ENCODE measurements around the gene GON4L.
"Not testable (repeated sequence)": the region's sequence is repeated elsewhere in the genome, so short reads cannot be mapped to it uniquely, and the experiment has no call there.

The GON4L gene

DNA sequence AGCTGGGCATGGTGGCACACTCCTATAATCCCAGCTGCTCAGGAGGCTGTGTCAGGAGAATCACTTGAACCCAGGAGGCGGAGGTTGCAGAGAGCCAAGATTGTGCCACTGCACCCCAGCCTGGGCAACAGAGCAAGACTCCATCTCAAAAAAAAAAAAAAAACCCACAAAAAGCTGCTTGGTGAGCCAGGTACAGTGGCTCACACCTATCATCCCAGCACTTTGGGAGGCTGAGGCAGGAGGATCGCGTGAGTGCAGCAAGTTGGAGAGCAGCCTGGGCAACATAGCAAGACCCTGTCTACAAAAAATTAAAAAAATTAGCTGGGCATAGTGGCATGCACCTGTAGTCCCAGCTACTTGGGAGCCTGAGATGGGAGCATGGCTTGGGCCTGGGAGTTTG is 142.0 kb downstream of the GON4L start:
- H3K27ac ChIP-seq (ENCODE audit: insufficient read depth in 1 of 2, low read depth in 1 of 2, low read length in 2 of 2, poor library complexity in 1 of 2, severe bottlenecking in 2 of 2); POLR2A ChIA-PET; H3K27me3 ChIP-seq (replicated peaks in 2 of 5; ENCODE audit: control insufficient read depth in 4 of 5, insufficient read depth in 5 of 5, low read length in 4 of 5); H3K9me3 ChIP-seq (ENCODE audit: control extremely low read depth in 1 of 5, control insufficient read depth in 4 of 5, insufficient read depth in 2 of 5, low read depth in 1 of 5, low read length in 4 of 5); H3K4me1 ChIP-seq (ENCODE audit: control extremely low read depth in 1 of 4, control insufficient read depth in 4 of 4, insufficient read depth in 4 of 4, low read length in 3 of 4); H3K4me3 ChIP-seq (ENCODE audit: control insufficient read depth in 1 of 7, extremely low read depth in 1 of 7, insufficient read depth in 4 of 7, low read depth in 2 of 7, low read length in 6 of 7); DNase-seq: not testable (repeated sequence)
- 100% methylated on average over 3 of the region's 3 CpGs for WGBS (ENCODE audit: insufficient coverage)
- CTCF ChIA-PET = interaction anchor here (1.5 to 1.6 kb wide), 3 partner anchors 10 to 11 kb away, joined by 4 to 6 read pairs (median 4); no protein-coding TSS in a partner anchor
- peaks cover 0 to 31% (median 13%) of the 10 kb centered on the region in 4 experiments for H3K36me3 ChIP-seq (ENCODE audit: control insufficient read depth in 4 of 4, insufficient read depth in 4 of 4, low read length in 3 of 4)

DNA sequence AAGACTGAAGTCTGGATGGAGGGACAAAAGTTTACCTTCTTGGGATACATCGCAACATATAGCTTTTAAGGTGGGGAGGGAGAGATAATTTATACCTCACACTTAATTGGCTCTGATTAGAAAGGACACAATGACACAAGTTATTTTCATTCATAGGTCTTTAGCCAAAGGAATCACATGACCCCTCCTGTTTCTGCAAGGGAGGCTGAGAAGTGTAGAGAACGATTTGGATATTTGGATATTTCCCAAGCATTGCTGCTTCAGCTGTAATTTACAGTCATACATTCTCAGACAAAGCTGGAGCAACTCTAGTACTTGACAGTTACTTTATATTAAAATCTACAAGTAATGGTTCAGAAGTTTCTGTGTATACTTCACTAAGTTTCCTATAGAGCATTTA is 143.9 kb downstream of the GON4L start:
- POLR2A ChIA-PET = interaction anchor here (0.6 kb wide), 1 partner anchor 104 kb away, joined by 4 read pairs; no protein-coding TSS in a partner anchor
- H3K9me3 ChIP-seq (ENCODE audit: control extremely low read depth in 1 of 5, control insufficient read depth in 4 of 5, insufficient read depth in 2 of 5, low read depth in 1 of 5, low read length in 4 of 5) = peaks cover 0 to 4% (median 4%) of the 10 kb centered on the region in 5 experiments
- no peak overlapping the region for H3K4me3 ChIP-seq (ENCODE audit: control insufficient read depth in 1 of 7, extremely low read depth in 1 of 7, insufficient read depth in 4 of 7, low read depth in 2 of 7, low read length in 6 of 7)
- H3K36me3 ChIP-seq (ENCODE audit: control insufficient read depth in 4 of 4, insufficient read depth in 4 of 4, low read length in 3 of 4) = peaks cover 5 to 34% (median 11%) of the 10 kb centered on the region in 4 experiments
- CTCF ChIA-PET = interaction anchor here (0.6 to 1.3 kb wide), 4 partner anchors 10 to 71 kb away, joined by 3 read pairs; no protein-coding TSS in a partner anchor
- no peak for DNase-seq
- H3K27ac ChIP-seq (ENCODE audit: insufficient read depth in 1 of 2, low read depth in 1 of 2, low read length in 2 of 2, poor library complexity in 1 of 2, severe bottlenecking in 2 of 2) = no peak overlapping the region
- no CpG with 5 or more reads among the region's 2 CpGs for WGBS (ENCODE audit: insufficient coverage)
- no peaks in the 10 kb centered on the region for H3K4me1 ChIP-seq (ENCODE audit: control extremely low read depth in 1 of 4, control insufficient read depth in 4 of 4, insufficient read depth in 4 of 4, low read length in 3 of 4)
- H3K27me3 ChIP-seq (replicated peaks in 2 of 5; ENCODE audit: control insufficient read depth in 4 of 5, insufficient read depth in 5 of 5, low read length in 4 of 5) = no peaks in the 10 kb centered on the region

DNA sequence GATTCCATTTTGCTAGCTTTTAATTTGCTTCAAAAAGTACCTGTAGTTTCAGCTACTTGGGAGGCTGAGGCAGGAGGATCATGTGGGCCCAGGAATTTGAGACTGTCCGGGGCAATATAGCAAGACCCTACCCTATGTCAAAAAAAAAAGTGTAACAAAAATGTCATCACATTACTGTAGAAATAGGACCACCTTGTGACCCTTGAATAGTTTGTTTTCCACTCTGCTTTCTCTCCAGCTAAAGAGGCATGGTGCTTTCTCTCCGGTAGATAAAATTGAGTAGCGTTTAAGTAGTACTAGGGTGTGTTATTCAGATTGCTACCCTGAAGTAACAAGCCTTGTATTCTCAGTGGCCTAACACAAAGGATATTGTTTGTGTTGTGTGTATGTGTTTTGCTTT is 144.4 kb downstream of the GON4L start:
- H3K9me3 ChIP-seq (ENCODE audit: control extremely low read depth in 1 of 5, control insufficient read depth in 4 of 5, insufficient read depth in 2 of 5, low read depth in 1 of 5, low read length in 4 of 5); H3K4me3 ChIP-seq (ENCODE audit: control insufficient read depth in 1 of 7, extremely low read depth in 1 of 7, insufficient read depth in 4 of 7, low read depth in 2 of 7, low read length in 6 of 7); H3K4me1 ChIP-seq (ENCODE audit: control extremely low read depth in 1 of 4, control insufficient read depth in 4 of 4, insufficient read depth in 4 of 4, low read length in 3 of 4); H3K27ac ChIP-seq (ENCODE audit: insufficient read depth in 1 of 2, low read depth in 1 of 2, low read length in 2 of 2, poor library complexity in 1 of 2, severe bottlenecking in 2 of 2); H3K27me3 ChIP-seq (replicated peaks in 2 of 5; ENCODE audit: control insufficient read depth in 4 of 5, insufficient read depth in 5 of 5, low read length in 4 of 5): not testable (repeated sequence)
- H3K36me3 ChIP-seq (ENCODE audit: control insufficient read depth in 4 of 4, insufficient read depth in 4 of 4, low read length in 3 of 4) = peaks cover 5 to 34% (median 11%) of the 10 kb centered on the region in 4 experiments
- POLR2A ChIA-PET = interaction anchor here (0.6 kb wide), 1 partner anchor 105 kb away, joined by 4 read pairs; no protein-coding TSS in a partner anchor
- DNase-seq = peak in 2 of 3 donors; percentile 28 to 37
- 100% methylated on average over 2 of the region's 3 CpGs for WGBS (ENCODE audit: insufficient coverage)
- CTCF ChIA-PET = interaction anchor here (0.6 to 1.3 kb wide), 4 partner anchors 9 to 71 kb away, joined by 3 read pairs; no protein-coding TSS in a partner anchor

DNA sequence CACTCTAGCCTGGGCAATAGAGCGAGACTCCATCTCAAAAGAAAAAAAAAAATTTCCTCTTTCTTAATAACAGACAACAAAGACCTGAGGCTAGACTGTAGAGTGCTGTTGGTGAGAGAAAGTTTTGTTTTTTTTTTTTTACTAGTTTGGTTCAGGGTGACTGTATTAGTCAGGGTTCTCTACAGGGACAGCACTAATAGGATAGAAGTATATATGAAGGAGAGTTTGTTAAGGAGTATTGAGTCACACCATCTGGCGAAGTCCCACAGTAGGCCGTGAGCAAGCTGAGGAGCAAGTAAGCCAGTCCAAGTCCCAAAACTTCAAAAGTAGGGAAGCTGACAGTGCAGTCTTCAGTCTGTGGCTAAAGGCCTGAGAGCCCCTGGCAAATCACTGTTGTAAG is 145.6 kb downstream of the GON4L start:
- H3K4me1 ChIP-seq (ENCODE audit: control extremely low read depth in 1 of 4, control insufficient read depth in 4 of 4, insufficient read depth in 4 of 4, low read length in 3 of 4); H3K27ac ChIP-seq (ENCODE audit: insufficient read depth in 1 of 2, low read depth in 1 of 2, low read length in 2 of 2, poor library complexity in 1 of 2, severe bottlenecking in 2 of 2); DNase-seq; H3K27me3 ChIP-seq (replicated peaks in 2 of 5; ENCODE audit: control insufficient read depth in 4 of 5, insufficient read depth in 5 of 5, low read length in 4 of 5); H3K4me3 ChIP-seq (ENCODE audit: control insufficient read depth in 1 of 7, extremely low read depth in 1 of 7, insufficient read depth in 4 of 7, low read depth in 2 of 7, low read length in 6 of 7); CTCF ChIA-PET; H3K9me3 ChIP-seq (ENCODE audit: control extremely low read depth in 1 of 5, control insufficient read depth in 4 of 5, insufficient read depth in 2 of 5, low read depth in 1 of 5, low read length in 4 of 5); POLR2A ChIA-PET: not testable (repeated sequence)
- peaks cover 5 to 26% (median 9%) of the 10 kb centered on the region in 4 experiments for H3K36me3 ChIP-seq (ENCODE audit: control insufficient read depth in 4 of 4, insufficient read depth in 4 of 4, low read length in 3 of 4)
- no CpG with 5 or more reads among the region's 3 CpGs for WGBS (ENCODE audit: insufficient coverage)

GRCh38 chr1:155709391-155709790 is 147.6 kb downstream of the GON4L start:
- Histone ChIP-seq H3K4me3 (ENCODE audit: control insufficient read depth in 1 of 7, extremely low read depth in 1 of 7, insufficient read depth in 4 of 7, low read depth in 2 of 7, low read length in 6 of 7) (no peak overlapping the region), H3K9me3 (ENCODE audit: control extremely low read depth in 1 of 5, control insufficient read depth in 4 of 5, insufficient read depth in 2 of 5, low read depth in 1 of 5, low read length in 4 of 5) (peaks cover 0 to 4% (median 4%) of the 10 kb centered on the region in 5 experiments), H3K27me3 (replicated peaks in 2 of 5; ENCODE audit: control insufficient read depth in 4 of 5, insufficient read depth in 5 of 5, low read length in 4 of 5) (no peaks in the 10 kb centered on the region), H3K27ac (ENCODE audit: insufficient read depth in 1 of 2, low read depth in 1 of 2, low read length in 2 of 2, poor library complexity in 1 of 2, severe bottlenecking in 2 of 2) (no peak overlapping the region), H3K36me3 (ENCODE audit: control insufficient read depth in 4 of 4, insufficient read depth in 4 of 4, low read length in 3 of 4) (peaks cover 3 to 19% (median 7%) of the 10 kb centered on the region in 4 experiments), H3K4me1 (ENCODE audit: control extremely low read depth in 1 of 4, control insufficient read depth in 4 of 4, insufficient read depth in 4 of 4, low read length in 3 of 4) (no peaks in the 10 kb centered on the region)
- POLR2A ChIA-PET = interaction anchor here (0.6 to 0.7 kb wide), 3 partner anchors 39 to 52 kb away, joined by 3 read pairs; no protein-coding TSS in a partner anchor
- no CpG with 5 or more reads among the region's 3 CpGs for WGBS (ENCODE audit: insufficient coverage)
- CTCF ChIA-PET = interaction anchor here (1.1 to 1.2 kb wide), 2 partner anchors 14 to 19 kb away, joined by 3 to 4 read pairs; no protein-coding TSS in a partner anchor
- no peak for DNase-seq

GRCh38 chr1:155706139-155706538 is 150.9 kb downstream of the GON4L start:
- Histone ChIP-seq H3K27me3 (replicated peaks in 2 of 5; ENCODE audit: control insufficient read depth in 4 of 5, insufficient read depth in 5 of 5, low read length in 4 of 5) (no peaks in the 10 kb centered on the region), H3K4me1 (ENCODE audit: control extremely low read depth in 1 of 4, control insufficient read depth in 4 of 4, insufficient read depth in 4 of 4, low read length in 3 of 4) (no peaks in the 10 kb centered on the region), H3K27ac (ENCODE audit: insufficient read depth in 1 of 2, low read depth in 1 of 2, low read length in 2 of 2, poor library complexity in 1 of 2, severe bottlenecking in 2 of 2) (no peak overlapping the region), H3K4me3 (ENCODE audit: control insufficient read depth in 1 of 7, extremely low read depth in 1 of 7, insufficient read depth in 4 of 7, low read depth in 2 of 7, low read length in 6 of 7) (no peak overlapping the region), H3K36me3 (ENCODE audit: control insufficient read depth in 4 of 4, insufficient read depth in 4 of 4, low read length in 3 of 4) (peaks cover 0 to 9% (median 6%) of the 10 kb centered on the region in 4 experiments), H3K9me3 (ENCODE audit: control extremely low read depth in 1 of 5, control insufficient read depth in 4 of 5, insufficient read depth in 2 of 5, low read depth in 1 of 5, low read length in 4 of 5) (peaks cover 0 to 4% (median 4%) of the 10 kb centered on the region in 5 experiments)
- POLR2A ChIA-PET = no interaction called here
- DNase-seq = no peak
- 95% methylated on average over 4 of the region's 5 CpGs for WGBS (ENCODE audit: insufficient coverage)
- CTCF ChIA-PET = interaction anchor here (0.7 to 2.0 kb wide), 2 partner anchors 9 to 70 kb away, joined by 3 to 6 read pairs; no protein-coding TSS in a partner anchor

DNA sequence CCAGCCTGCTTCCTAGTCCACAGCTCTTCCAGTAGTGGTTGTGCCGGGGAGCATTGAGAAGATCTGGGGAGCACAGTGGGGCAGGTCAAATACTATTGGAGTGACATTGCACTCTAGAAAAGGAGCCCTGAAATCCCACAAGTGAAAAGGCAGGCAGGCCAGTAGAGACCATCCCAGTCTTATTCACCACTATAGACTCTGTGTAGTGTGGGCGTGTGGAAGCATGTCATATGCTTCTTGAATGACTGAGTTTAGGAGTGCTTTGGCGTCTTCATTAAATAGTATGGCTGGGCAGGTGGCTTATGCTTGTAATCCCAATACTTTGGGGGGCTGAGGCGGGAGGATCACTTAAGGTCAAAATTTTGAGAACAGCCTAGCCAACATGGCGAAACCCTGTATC is 152.6 kb downstream of the GON4L start:
- CTCF ChIA-PET = interaction anchor here (2.0 kb wide), 1 partner anchor 10 kb away, joined by 6 read pairs; no protein-coding TSS in a partner anchor
- H3K36me3 ChIP-seq (ENCODE audit: control insufficient read depth in 4 of 4, insufficient read depth in 4 of 4, low read length in 3 of 4); H3K4me1 ChIP-seq (ENCODE audit: control extremely low read depth in 1 of 4, control insufficient read depth in 4 of 4, insufficient read depth in 4 of 4, low read length in 3 of 4); H3K4me3 ChIP-seq (ENCODE audit: control insufficient read depth in 1 of 7, extremely low read depth in 1 of 7, insufficient read depth in 4 of 7, low read depth in 2 of 7, low read length in 6 of 7); H3K27ac ChIP-seq (ENCODE audit: insufficient read depth in 1 of 2, low read depth in 1 of 2, low read length in 2 of 2, poor library complexity in 1 of 2, severe bottlenecking in 2 of 2); H3K9me3 ChIP-seq (ENCODE audit: control extremely low read depth in 1 of 5, control insufficient read depth in 4 of 5, insufficient read depth in 2 of 5, low read depth in 1 of 5, low read length in 4 of 5); H3K27me3 ChIP-seq (replicated peaks in 2 of 5; ENCODE audit: control insufficient read depth in 4 of 5, insufficient read depth in 5 of 5, low read length in 4 of 5); POLR2A ChIA-PET; DNase-seq: not testable (repeated sequence)
- 100% methylated on average over 3 of the region's 5 CpGs for WGBS (ENCODE audit: insufficient coverage)
